ENCODE measurements around the gene CBR1. TPM values are rescaled to one million over a fixed set of nuclear protein-coding genes. Genes with fewer than 3 reads are reported as not detected.

The CBR1 gene
- total and polyA plus RNA-seq, 9 of the 15 experiments (the other 6 are each of a cell fraction or from before 2014, with no cell fraction given) = 2.5 to 33.8 (median 15.1) TPM

DNA sequence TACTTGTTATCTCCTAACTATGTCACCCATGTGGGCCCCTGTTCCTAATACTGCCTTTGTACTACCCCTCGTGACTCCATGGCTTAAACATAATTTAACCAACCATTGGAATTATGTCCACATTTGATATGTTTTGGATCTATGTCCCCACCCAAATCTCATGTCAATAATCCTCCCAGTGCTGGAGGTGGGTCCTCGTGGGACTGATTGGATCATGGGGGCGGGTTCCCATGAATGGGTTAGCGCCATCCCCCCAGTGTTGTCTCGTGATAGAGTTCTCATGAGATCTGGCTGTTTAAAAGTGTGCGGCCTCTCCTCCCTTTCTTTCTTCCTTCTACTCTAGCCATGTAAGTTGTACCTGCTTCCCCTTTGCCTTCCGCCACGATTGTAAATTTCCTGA lies 9.8 kb downstream of the CBR1 start (continued):
- no peak for TF ChIP-seq PHTF2 (CRISPR knock-in tag; IDR thresholded peaks at IDR 0.05)
- TF ChIP-seq BCOR (IDR thresholded peaks at IDR 0.05) = no peak
- TF ChIP-seq SMARCB1 (IDR thresholded peaks at IDR 0.05; ENCODE audit: insufficient read length, low read depth) = no peak
- no peak for TF ChIP-seq CBX1 (IDR thresholded peaks at IDR 0.05; ENCODE audit: low read depth)
- TF ChIP-seq ZBTB1 (CRISPR knock-in tag; IDR thresholded peaks at IDR 0.05; ENCODE audit: borderline replicate concordance, low read depth) = no peak
- TF ChIP-seq XRCC4 (IDR thresholded peaks at IDR 0.05; ENCODE audit: extremely low read depth, insufficient read depth, insufficient read length) = no peak
- TF ChIP-seq EGR1 (conservative IDR thresholded peaks at IDR 0.05) = no peak
- TF ChIP-seq ZNF668 (CRISPR knock-in tag; IDR thresholded peaks at IDR 0.05) = no peak
- no peak for TF ChIP-seq TAF7 (tag; IDR thresholded peaks at IDR 0.05)
- no peak for TF ChIP-seq ZNF121 (CRISPR knock-in tag; conservative IDR thresholded peaks at IDR 0.05)
- peak; percentile 7; the same call in 1 of the 2 replicates for TF ChIP-seq BACH1 (tag; IDR thresholded peaks at IDR 0.05)
- TF ChIP-seq ZNF184 (CRISPR knock-in tag; IDR thresholded peaks at IDR 0.05) = no peak
- TF ChIP-seq KDM5B (IDR thresholded peaks at IDR 0.05; ENCODE audit: insufficient replicate concordance, low read depth, low read length) = no peak
- TF ChIP-seq TSC22D4 (tag; IDR thresholded peaks at IDR 0.05) = no peak
- TF ChIP-seq PHB2 (IDR thresholded peaks at IDR 0.05; ENCODE audit: low read depth) = no peak
- peak in 1 of 2 experiments; percentile 38; a peak in 1 of 4 replicates for TF ChIP-seq TRIM24 (IDR thresholded peaks at IDR 0.05)
- no peak for TF ChIP-seq KLF10 (CRISPR knock-in tag; IDR thresholded peaks at IDR 0.05)
- TF ChIP-seq SAFB (IDR thresholded peaks at IDR 0.05; ENCODE audit: borderline replicate concordance, low read depth, low read length) = no peak
- TF ChIP-seq C11orf30 (IDR thresholded peaks at IDR 0.05; ENCODE audit: low read depth) = no peak
- TF ChIP-seq TEAD4 (IDR thresholded peaks at IDR 0.05; ENCODE audit: low read length) = no peak
- TF ChIP-seq TEAD4 (CRISPR knock-in tag; IDR thresholded peaks at IDR 0.05; ENCODE audit: borderline replicate concordance) = no peak
- no peak for TF ChIP-seq SUPT5H (IDR thresholded peaks at IDR 0.05)
- TF ChIP-seq ZNF274 (IDR thresholded peaks at IDR 0.05; ENCODE audit: borderline replicate concordance, low read depth, low read length) = no peak
- no peak for TF ChIP-seq HMG20B (CRISPR knock-in tag; IDR thresholded peaks at IDR 0.05)
- TF ChIP-seq ZNF280B (CRISPR knock-in tag; IDR thresholded peaks at IDR 0.05) = no peak
- TF ChIP-seq MIER1 (IDR thresholded peaks at IDR 0.05; ENCODE audit: low read depth) = 0 out of 2 replicates have a peak, but pooled peaks have one; percentile 20
- TF ChIP-seq ZNF165 (CRISPR knock-in tag; IDR thresholded peaks at IDR 0.05; ENCODE audit: borderline replicate concordance) = no peak
- TF ChIP-seq, protein P1, sequence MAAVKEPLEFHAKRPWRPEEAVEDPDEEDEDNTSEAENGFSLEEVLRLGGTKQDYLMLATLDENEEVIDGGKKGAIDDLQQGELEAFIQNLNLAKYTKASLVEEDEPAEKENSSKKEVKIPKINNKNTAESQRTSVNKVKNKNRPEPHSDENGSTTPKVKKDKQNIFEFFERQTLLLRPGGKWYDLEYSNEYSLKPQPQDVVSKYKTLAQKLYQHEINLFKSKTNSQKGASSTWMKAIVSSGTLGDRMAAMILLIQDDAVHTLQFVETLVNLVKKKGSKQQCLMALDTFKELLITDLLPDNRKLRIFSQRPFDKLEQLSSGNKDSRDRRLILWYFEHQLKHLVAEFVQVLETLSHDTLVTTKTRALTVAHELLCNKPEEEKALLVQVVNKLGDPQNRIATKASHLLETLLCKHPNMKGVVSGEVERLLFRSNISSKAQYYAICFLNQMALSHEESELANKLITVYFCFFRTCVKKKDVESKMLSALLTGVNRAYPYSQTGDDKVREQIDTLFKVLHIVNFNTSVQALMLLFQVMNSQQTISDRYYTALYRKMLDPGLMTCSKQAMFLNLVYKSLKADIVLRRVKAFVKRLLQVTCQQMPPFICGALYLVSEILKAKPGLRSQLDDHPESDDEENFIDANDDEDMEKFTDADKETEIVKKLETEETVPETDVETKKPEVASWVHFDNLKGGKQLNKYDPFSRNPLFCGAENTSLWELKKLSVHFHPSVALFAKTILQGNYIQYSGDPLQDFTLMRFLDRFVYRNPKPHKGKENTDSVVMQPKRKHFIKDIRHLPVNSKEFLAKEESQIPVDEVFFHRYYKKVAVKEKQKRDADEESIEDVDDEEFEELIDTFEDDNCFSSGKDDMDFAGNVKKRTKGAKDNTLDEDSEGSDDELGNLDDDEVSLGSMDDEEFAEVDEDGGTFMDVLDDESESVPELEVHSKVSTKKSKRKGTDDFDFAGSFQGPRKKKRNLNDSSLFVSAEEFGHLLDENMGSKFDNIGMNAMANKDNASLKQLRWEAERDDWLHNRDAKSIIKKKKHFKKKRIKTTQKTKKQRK (IDR thresholded peaks at IDR 0.05; ENCODE audit: borderline replicate concordance, low read depth, low read length) = no peak
- TF ChIP-seq NRF1 (conservative IDR thresholded peaks at IDR 0.05 in 1 of 2, IDR thresholded peaks at IDR 0.05 in 1 of 2) = no peak
- no peak for TF ChIP-seq NR1H2 (CRISPR knock-in tag; IDR thresholded peaks at IDR 0.05)

All from K562 (cell line).